GM21367 (cell line): Measurements from ENCODE around the gene KRTAP5-8.
"Not testable (repeated sequence)": the region's sequence is repeated elsewhere in the genome, so short reads cannot be mapped to it uniquely, and the experiment has no call there.

Experiments
- ATAC-seq: cut with Tn5 transposase; IDR thresholded peaks from one replicate; pipeline ENCODE4 v1.9.1; 2021; ENCODE audit not compliant: unreplicated experiment

KRTAP5-8 gene

DNA sequence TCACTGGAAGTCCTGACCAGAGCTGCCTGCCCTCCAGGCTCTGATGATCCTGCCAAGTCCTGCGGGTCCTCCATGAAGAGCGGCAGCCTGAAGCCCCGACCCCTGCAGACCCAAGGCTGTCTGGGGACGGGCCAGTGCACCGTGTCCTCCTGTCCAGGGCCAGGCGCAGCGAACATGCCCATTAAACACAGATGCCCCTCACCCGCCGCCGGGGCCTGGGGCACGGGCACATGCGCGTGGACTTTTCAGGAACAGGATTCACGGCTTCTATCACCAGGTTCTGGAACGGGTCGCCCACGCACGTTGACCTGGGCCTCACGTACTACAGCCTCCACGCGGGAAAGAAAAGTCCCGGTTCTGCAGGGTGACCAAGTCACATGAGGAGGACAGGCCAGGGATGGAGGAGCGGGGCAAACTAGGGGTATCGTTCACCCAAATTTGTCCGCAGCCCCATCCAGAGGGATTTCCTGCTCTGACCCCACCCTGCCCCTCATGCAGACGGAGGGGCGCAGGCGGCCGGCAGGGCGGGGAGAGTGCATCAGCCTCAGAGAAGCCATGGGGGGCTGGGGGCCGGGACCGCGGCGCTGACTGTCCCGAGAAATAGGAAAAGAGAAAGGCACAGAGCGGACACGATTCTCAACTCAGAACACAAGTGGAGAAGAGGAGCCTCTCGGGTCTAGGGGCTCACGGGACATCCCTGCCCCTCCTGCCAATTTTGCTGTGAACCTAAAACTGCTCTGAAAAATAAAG lies 33.5 kb downstream of the KRTAP5-8 start:
- not testable (repeated sequence) for ATAC-seq

DNA sequence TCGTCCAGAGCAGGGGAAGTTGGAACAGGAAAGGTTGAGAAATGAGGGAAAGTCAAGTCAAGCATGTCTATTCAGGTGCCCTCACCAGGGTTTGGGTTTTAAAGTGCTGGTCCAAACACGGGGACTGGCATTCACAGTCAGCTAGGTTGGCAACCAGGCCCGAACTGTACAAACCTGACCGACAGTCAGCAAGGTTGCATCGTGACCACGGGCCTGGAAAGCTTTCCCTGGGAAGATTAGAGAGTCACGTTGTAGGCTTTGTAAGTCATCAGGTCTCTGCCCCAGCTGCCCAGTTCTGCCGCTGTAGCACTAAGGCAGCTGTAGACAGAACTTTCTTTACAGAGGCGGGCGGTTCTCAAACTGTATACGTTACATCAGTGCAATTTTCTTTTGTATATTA lies 35.0 kb downstream of the KRTAP5-8 start:
- no peak for ATAC-seq

DNA sequence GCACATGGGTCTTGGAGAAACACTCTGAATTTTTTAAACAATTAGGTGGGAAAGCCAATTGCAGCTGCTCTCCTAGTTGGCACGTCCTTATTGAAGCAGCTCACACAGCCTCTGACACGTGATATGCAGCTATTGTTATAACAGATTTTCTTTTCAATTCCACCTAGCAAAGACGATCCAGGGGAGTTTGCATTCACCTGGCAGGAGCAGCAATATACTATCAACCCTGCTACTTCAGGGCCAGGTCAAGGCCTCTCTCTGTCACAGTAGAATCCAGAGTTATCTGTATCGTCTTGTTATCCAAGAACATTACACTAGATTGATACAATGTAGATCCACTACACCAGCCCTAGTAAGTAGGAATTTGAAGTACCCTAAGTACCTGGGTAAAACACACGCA lies 36.6 kb downstream of the KRTAP5-8 start:
- ATAC-seq: no peak

DNA sequence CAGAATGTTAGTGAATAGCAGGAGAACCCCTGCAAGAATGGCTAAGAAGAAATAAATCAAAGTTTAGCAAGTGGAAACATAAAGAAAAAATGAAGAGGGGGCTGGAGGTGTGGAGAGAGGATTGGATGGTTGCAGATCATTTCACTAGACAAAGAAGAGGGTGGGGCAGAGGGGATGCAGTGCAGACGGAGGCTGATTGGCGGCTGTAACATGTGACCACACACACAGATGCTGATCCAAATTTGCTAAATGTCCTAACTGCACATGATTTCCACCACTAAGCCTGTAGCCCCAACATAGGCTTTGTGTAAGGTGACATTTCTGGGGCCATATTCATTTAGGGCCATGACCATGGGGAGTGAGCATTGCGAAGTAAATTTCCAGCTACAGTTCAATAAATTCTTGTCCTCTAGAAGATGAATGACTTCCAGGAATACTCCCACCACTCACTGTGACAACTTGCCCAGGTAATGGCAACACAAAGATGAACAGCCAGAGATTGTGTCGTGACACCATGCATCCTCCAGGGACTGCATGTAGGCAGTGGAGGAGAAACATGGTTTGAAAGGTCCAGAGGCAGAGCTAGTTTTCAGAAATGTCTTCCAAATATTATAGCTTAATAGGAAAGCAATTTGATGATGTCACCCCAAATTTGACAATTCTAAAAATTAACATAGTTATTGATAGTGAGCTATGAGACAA lies 38.0 kb downstream of the KRTAP5-8 start:
- ATAC-seq: no peak

DNA sequence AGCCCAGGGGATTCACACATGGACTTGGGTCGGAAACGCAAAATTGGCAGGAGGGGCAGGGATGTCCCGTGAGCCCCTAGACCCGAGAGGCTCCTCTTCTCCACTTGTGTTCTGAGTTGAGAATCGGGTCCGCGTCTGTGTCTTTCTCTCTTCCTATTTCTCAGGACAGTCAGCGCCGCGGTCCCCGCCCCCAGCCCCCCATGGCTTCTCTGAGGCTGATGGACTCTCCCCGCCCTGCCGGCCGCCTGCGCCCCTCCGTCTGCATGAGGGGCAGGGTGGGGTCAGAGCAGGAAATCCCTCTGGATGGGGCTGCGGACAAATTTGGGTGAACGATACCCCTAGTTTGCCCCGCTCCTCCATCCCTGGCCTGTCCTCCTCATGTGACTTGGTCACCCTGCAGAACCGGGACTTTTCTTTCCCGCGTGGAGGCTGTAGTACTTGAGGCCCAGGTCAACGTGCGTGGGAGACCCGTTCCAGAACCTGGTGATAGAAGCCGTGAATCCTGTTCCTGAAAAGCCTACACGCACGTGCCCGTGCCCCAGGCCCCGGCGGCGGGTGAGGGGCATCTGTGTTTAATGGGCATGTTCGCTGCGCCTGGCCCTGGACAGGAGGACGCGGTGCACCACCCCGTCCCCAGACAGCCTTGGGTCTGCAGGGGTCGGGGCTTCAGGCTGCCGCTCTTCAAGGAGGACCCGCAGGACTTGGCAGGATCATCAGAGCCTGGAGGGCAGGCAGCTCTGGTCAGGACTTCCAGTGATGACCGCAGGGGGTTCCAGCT lies 39.1 kb downstream of the KRTAP5-8 start:
- not testable (repeated sequence) for ATAC-seq

DNA sequence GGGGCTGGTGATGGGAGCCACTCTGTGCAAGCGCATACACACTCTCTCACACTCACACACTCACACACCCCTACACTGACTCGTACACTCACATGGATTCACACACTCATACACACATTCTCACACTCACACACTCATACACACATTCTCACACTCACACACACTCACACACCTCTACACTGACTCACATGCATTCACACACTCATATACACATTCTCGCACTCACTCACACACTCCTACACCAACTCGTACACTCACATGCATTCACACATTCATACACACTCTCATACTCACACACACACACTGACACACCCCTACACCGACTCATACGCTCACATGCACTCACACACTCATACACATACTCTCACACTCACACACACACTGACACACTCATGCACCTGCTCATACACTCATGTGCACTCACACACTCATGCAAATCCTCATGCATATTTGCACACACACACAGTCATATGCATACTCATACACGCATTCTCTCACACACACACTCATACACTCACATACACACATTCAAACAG lies 39.7 kb downstream of the KRTAP5-8 start:
- no peak for ATAC-seq

DNA sequence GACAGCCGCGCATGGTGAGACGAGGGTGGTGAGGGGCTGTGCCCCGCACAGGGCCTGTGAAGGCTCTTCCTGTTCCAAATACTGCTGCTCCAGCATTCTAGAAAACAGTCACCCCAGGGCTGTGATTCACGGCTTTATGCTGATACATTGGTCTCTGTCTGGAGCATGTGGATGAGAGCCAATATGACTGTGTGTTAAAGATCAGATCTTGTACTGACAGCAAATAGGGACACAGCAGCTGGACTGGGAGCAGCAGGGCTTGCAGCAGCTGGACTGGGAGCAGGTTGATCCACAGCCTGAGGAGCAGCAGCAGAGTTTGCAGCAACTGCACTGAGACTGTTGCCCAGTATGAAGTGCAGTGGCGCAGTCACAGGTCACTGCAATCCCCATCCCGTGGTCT lies 41.7 kb downstream of the KRTAP5-8 start:
- ATAC-seq: not testable (repeated sequence)

DNA sequence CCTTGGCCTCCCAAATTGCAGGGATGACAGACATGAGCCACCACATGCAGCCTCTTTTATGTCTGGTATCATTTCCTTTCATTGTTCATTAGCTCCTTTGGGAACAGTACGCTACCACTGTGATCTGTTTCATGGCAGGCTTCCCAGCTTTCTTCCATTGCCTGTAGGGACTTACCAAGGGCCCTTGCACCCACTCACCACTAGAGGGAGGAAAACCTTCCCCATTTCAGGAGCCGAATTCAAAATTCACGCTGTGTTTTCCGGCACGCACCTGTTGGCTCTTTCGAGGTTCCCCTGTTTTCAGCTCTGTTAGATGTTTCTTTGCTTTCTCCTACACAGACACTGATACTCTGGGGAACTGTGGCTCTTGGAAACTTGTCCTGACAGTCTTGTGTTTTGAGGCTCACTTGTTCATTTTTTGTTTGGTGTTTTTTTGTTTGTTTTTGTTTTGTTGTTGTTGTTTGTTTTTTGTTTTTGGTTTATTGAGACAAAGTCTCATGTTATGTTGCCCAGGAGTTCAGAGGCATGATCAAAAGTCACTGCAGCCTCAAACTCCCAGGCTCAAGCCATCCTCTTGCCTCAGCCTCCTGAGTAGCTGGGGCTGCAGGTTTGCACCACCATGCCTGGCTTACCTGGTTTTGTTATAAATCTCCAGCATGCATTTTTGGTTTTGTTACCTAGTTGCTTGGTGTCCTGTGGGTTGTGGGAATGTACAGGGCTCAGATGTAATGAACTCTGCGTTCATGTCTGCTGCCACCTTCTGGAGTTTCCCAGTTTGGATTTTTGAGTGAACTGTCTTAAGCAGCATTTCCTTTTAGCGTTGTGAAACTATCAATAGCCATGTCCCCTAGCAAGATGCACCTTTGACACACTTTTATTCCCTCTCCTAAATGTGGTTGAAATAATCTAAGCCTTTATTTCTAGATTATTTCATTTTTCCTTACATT lies 42.5 kb downstream of the KRTAP5-8 start:
- ATAC-seq: no peak

DNA sequence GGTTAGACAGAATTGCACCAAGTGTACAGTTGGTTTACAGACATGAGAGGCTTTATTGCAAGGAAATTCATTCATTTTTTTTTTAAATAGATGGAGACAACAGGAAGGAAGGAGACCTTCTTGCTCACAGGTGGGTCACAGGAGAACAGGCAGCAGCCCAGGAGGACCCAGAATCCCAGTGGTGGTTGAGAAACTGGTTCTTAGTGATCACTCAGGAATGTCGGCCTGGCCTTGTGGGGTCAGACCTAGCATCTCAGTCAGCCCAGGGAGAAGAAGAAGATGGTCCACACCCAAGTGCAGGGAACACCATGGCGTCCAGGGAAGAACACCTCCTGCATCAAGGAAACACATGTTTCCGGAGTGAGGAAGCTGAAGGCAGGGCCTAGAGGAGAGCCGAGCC lies 44.0 kb downstream of the KRTAP5-8 start:
- ATAC-seq: no peak

DNA sequence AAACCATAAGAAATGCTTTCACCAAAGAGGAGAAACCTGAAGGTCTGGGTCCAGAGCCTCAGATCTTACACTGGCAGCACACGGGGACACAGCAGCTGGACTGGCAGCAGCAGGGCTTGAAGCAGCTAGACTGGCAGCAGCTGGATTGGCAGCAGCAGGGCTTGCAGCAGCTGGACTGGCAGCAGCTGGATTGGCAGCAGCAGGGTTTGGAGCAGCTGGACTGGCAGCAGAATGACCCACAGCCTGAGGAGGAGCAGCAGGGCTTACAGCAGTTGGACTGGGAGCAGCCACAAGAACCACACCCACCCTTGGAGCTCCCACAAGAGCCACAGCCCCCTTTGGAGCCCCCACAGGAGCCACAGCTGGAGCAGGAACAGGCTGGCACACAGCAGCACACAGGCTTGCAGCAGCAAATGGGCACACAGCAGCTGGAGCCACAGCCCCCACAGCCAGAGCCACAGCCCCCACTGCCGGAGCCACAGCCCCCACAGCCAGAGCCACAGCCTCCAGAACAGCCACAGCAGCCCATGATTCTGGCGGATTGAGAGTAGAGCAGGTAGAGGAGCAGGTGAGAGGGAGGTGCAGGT lies 44.6 kb downstream of the KRTAP5-8 start, which contains the start of gene KRTAP5-11:
KRTAP5-11 (minus strand) TSS at position 567 of the 587 bp plus-strand sequence; CDS start at position 529, 38 bp downstream.
- ATAC-seq: no peak

DNA sequence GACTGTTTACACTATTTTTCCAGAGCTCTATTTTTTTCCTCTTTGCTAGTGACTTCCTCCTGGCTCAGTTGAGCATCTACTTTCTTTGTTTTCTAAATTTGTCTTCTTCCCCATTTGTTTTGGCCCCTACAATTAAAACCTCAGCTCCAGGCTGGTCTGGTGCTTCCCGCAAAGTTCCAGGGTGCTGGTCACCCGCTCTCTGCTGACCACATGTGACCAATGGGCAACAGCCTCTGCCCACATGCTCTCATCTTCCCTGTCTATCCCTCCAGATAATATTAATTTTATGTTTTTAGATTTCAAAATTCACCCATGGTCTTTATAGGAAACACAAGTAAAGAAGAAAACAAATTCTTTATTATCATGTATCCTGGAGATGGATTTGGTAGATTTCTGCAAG lies 45.1 kb downstream of the KRTAP5-8 start:
- ATAC-seq: not testable (repeated sequence)

DNA sequence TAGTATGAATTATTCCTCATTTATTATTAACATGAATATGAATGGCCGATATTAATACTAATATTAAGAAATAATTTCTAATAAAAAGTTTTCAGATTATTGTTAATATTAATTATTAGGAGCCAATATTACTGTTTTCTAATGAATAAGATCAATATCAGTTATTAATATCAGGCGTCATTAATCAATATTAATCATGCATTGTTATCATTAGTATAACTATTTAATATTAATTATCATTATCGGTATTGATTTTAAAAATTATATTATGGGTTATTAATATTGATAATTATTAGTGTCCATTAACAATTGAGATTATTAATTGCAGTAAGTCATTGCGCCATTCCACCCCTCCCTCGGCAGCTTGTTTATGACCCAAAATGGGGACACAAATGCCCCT lies 47.8 kb downstream of the KRTAP5-8 start:
- ATAC-seq: not testable (repeated sequence)

DNA sequence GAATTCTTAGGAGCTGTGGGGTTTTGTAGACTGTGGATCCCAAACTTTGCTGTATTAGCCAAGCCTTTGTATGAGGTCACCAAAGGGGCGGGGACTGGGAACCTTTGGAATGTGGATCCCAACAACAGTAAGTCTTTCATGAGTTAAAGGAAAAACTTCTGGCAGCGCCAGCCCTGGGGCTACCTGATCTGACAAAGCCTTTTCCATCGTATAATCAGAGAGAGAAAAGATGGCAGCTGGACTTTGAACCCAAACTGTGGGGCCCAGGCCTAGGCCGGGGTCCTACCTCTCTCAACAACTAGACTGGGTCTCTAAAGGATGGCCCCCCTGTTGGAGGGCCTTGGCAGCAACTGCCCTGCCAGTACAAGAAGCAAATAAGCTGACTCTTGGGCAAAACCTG lies 50.5 kb downstream of the KRTAP5-8 start:
- ATAC-seq: not testable (repeated sequence)
